Uterus (tissue), 2 donors: Measurements from ENCODE around the gene VDAC1.

ENCODE experiments used
- POLR2A ChIP-seq, 2 donors: fragments of 450-650 bp; IDR thresholded peaks; one replicate each; pipeline ENCODE4 v1.6.1; 2016; ENCODE audit warnings: antibody characterized with exemption in 2 of 2, mild to moderate bottlenecking in 1 of 2, moderate library complexity in 1 of 2
- TF ChIP-seq, protein P1 (sequence below), 4 experiments: fragments of 200-600 bp in 2 of 4; fragments of 450-650 bp in 2 of 4; sonication (generic) in 2 of 4; IDR thresholded peaks; one replicate each; pipeline ENCODE4 v1.5.1; 2016 to 2019; ENCODE audit warnings: antibody characterized with exemption in 4 of 4, mild to moderate bottlenecking in 2 of 4, moderate library complexity in 1 of 4

GRCh38 chr5:134048864-134049263 lies 44.1 kb upstream of the VDAC1 start:
- TF ChIP-seq, protein P1, sequence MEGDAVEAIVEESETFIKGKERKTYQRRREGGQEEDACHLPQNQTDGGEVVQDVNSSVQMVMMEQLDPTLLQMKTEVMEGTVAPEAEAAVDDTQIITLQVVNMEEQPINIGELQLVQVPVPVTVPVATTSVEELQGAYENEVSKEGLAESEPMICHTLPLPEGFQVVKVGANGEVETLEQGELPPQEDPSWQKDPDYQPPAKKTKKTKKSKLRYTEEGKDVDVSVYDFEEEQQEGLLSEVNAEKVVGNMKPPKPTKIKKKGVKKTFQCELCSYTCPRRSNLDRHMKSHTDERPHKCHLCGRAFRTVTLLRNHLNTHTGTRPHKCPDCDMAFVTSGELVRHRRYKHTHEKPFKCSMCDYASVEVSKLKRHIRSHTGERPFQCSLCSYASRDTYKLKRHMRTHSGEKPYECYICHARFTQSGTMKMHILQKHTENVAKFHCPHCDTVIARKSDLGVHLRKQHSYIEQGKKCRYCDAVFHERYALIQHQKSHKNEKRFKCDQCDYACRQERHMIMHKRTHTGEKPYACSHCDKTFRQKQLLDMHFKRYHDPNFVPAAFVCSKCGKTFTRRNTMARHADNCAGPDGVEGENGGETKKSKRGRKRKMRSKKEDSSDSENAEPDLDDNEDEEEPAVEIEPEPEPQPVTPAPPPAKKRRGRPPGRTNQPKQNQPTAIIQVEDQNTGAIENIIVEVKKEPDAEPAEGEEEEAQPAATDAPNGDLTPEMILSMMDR (IDR thresholded peaks at IDR 0.05): no peak
- TF ChIP-seq POLR2A (IDR thresholded peaks at IDR 0.05): no peak
